ENCODE measurements around the gene TREX2. TPM values are rescaled to one million over a fixed set of nuclear protein-coding genes. Genes with fewer than 3 reads are reported as not detected.
A peak's percentile ranks its signal among the peaks of the same experiment; 100 is the strongest.

The TREX2 gene
- total and polyA plus RNA-seq, 9 donors = 0.35 to 2.3 (median 0.77) TPM; not detected in 2

GRCh38 chrX:153477901-153478300 lies 32.0 kb upstream of the TREX2 start:
- 80 to 87% (median 81%) methylated on average over 9 of the region's 9 CpGs for WGBS, 3 donors
- no peaks in the 10 kb centered on the region for H3K36me3 ChIP-seq
- peaks cover 11% of the 10 kb centered on the region for H3K4me1 ChIP-seq (ENCODE audit: insufficient read depth)
- no peak overlapping the region for H3K27ac ChIP-seq
- H3K27me3 ChIP-seq = no peaks in the 10 kb centered on the region
- no peaks in the 10 kb centered on the region for H3K9me3 ChIP-seq
- intact Hi-C loops (cut with DNase I) = no loop called here
- H3K4me3 ChIP-seq = no peak overlapping the region
- TF ChIP-seq CTCF (IDR thresholded peaks at IDR 0.05) (no peak), POLR2A (IDR thresholded peaks at IDR 0.05) (no peak), EP300 (IDR thresholded peaks at IDR 0.05) (no peak)
- no peak for DNase-seq

- WGBS, 3 donors = 63 to 68% (median 67%) methylated on average over 10 to 11 of the region's 11 CpGs
- no peak overlapping the region for H3K4me3 ChIP-seq
- H3K9me3 ChIP-seq = no peaks in the 10 kb centered on the region
- peaks cover 8% of the 10 kb centered on the region for H3K4me1 ChIP-seq (ENCODE audit: insufficient read depth)
- peak overlapping the region in 1 of 2 donors; percentile 57 for H3K27ac ChIP-seq
- intact Hi-C loops (cut with DNase I) = no loop called here
- DNase-seq = no peak
- no peaks in the 10 kb centered on the region for H3K36me3 ChIP-seq
- TF ChIP-seq POLR2A (IDR thresholded peaks at IDR 0.05) = no peak
- TF ChIP-seq EP300 (IDR thresholded peaks at IDR 0.05) = no peak
- TF ChIP-seq CTCF (IDR thresholded peaks at IDR 0.05) = no peak
- no peaks in the 10 kb centered on the region for H3K27me3 ChIP-seq
These were observed 31.6 kb upstream of the TREX2 start for GRCh38 chrX:153477364-153477857.

GRCh38 chrX:153476666-153477363 lies 31.0 kb upstream of the TREX2 start:
- intact Hi-C loops (cut with DNase I) = no loop called here
- Histone ChIP-seq H3K27me3 (no peaks in the 10 kb centered on the region), H3K36me3 (no peaks in the 10 kb centered on the region), H3K9me3 (no peaks in the 10 kb centered on the region), H3K27ac (peak overlapping the region in 1 of 2 donors; percentile 57), H3K4me3 (no peak overlapping the region), H3K4me1 (ENCODE audit: insufficient read depth) (peaks cover 7% of the 10 kb centered on the region)
- DNase-seq = peak in 3 of 5 donors; percentile 54 to 58 (median 57)
- WGBS, 3 donors = 37 to 50% (median 48%) methylated on average over 15 to 16 of the region's 16 CpGs
- TF ChIP-seq POLR2A (IDR thresholded peaks at IDR 0.05) (no peak), CTCF (IDR thresholded peaks at IDR 0.05) (no peak), EP300 (IDR thresholded peaks at IDR 0.05) (no peak)

- no peaks in the 10 kb centered on the region for H3K36me3 ChIP-seq
- H3K27me3 ChIP-seq = no peaks in the 10 kb centered on the region
- 79 to 84% (median 81%) methylated on average over 11 of the region's 11 CpGs for WGBS, 3 donors
- no peak for DNase-seq
- TF ChIP-seq EP300 (IDR thresholded peaks at IDR 0.05) (no peak), CTCF (IDR thresholded peaks at IDR 0.05) (no peak), POLR2A (IDR thresholded peaks at IDR 0.05) (no peak)
- no peaks in the 10 kb centered on the region for H3K9me3 ChIP-seq
- peak overlapping the region in 1 of 2 donors; percentile 57 for H3K27ac ChIP-seq
- peaks cover 7% of the 10 kb centered on the region for H3K4me1 ChIP-seq (ENCODE audit: insufficient read depth)
- intact Hi-C loops (cut with DNase I) = no loop called here
- no peak overlapping the region for H3K4me3 ChIP-seq
These were observed 30.0 kb upstream of the TREX2 start for GRCh38 chrX:153475751-153476281.

Measured in ovary (tissue), 9 donors.